HUES6 (cell line): ENCODE results near the gene SLCO2B1.

ENCODE experiments used
- H3K27ac ChIP-seq: 2 replicates; pipeline ENCODE4 v1.7.0; 2013; ENCODE audit warnings: low read depth, mild to moderate bottlenecking, low read length, inconsistent platforms
- H3K27me3 ChIP-seq: 2 replicates; pipeline ENCODE4 v1.6.1; 2013; ENCODE audit warnings: low read length; ENCODE audit not compliant: control insufficient read depth, insufficient read depth
- H3K36me3 ChIP-seq: 2 replicates; pipeline ENCODE4 v1.6.1; 2013; ENCODE audit warnings: low read length; ENCODE audit not compliant: control insufficient read depth, insufficient read depth
- H3K4me1 ChIP-seq: 2 replicates; pipeline ENCODE4 v1.6.1; 2013; ENCODE audit warnings: low read length; ENCODE audit not compliant: control insufficient read depth, insufficient read depth
- H3K4me3 ChIP-seq: 2 replicates; pipeline ENCODE4 v1.5.1; 2013; ENCODE audit warnings: low read depth, low read length
- H3K9ac ChIP-seq: one replicate; pipeline ENCODE4 v1.6.1; 2013; ENCODE audit warnings: mild to moderate bottlenecking, low read length
- H3K9me3 ChIP-seq: 2 replicates; pipeline ENCODE4 v1.6.1; 2013; ENCODE audit warnings: low read depth, low read length; ENCODE audit not compliant: control insufficient read depth, insufficient read depth

Gene SLCO2B1

DNA sequence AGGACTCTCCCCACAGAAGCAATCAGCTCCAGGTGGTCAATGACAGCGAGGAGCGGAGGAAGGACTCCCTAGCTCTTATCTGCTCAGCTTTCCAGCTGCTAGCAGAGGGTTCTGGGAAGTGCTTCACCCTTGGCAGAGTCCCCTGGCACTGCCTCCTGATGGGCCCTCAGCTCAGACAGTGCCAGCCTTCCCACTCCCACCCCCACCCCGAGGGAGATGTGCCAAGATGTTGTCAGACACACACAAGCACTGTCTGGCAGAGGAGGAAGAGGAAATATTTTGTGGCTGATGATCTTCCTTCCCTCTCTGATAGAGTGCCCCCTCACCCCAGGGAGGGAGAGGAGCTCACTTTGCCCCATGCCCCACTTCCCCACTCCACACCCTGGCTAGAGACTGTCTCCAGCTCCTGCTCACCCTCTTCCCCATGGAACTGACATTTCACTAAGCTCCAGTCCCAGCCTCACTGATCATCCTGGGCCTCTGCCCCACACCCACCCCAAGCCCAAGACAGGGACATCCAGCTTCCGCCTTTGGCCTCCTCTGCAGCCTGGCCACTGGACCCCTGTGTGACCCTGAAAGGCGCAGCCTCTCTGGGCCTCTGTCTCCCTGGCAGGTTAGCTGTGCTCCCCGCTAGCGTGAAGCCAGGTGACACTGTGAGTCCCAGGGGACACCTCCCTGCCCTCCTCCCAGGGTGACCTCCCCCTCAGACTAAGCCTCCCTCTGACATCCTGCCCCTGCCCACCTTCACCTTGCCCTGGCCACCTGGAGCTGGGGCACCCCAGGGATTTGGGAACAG lies 44.5 kb downstream of the SLCO2B1 start:
- Histone ChIP-seq H3K27ac (no peak overlapping the region), H3K27me3 (no peaks in the 10 kb centered on the region; the same call in 1 of the 2 replicates), H3K4me1 (peaks cover 23% of the 10 kb centered on the region)

DNA sequence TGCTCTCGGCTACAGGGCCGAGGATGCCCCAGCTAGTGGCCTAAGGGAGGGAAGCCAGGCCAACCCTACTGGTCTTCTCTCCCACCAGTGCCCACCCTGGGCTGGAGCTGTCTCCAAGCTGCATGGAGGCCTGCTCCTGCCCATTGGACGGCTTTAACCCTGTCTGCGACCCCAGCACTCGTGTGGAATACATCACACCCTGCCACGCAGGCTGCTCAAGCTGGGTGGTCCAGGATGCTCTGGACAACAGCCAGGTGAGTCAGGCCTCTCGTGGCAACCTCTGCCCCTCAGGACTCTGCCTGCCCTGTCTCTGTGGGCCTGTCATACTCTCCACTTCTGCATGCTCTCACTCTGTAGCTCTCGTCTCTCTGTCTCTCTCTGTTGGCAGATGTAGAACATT lies 45.5 kb downstream of the SLCO2B1 start:
- H3K9me3 ChIP-seq, result no peaks in the 10 kb centered on the region
- H3K4me3 ChIP-seq, result no peak overlapping the region
- H3K27me3 ChIP-seq, result no peaks in the 10 kb centered on the region; the same call in 1 of the 2 replicates
- no peak overlapping the region for H3K27ac ChIP-seq
- H3K9ac ChIP-seq, result no peak overlapping the region
- peaks cover 19% of the 10 kb centered on the region for H3K4me1 ChIP-seq
- H3K36me3 ChIP-seq, result no peaks in the 10 kb centered on the region

More for the DNA sequence above, 44.5 kb downstream of the SLCO2B1 start:
- H3K36me3 ChIP-seq, result no peaks in the 10 kb centered on the region
- H3K9me3 ChIP-seq, result no peaks in the 10 kb centered on the region
- H3K9ac ChIP-seq, result no peak overlapping the region
- H3K4me3 ChIP-seq, result no peak overlapping the region

DNA sequence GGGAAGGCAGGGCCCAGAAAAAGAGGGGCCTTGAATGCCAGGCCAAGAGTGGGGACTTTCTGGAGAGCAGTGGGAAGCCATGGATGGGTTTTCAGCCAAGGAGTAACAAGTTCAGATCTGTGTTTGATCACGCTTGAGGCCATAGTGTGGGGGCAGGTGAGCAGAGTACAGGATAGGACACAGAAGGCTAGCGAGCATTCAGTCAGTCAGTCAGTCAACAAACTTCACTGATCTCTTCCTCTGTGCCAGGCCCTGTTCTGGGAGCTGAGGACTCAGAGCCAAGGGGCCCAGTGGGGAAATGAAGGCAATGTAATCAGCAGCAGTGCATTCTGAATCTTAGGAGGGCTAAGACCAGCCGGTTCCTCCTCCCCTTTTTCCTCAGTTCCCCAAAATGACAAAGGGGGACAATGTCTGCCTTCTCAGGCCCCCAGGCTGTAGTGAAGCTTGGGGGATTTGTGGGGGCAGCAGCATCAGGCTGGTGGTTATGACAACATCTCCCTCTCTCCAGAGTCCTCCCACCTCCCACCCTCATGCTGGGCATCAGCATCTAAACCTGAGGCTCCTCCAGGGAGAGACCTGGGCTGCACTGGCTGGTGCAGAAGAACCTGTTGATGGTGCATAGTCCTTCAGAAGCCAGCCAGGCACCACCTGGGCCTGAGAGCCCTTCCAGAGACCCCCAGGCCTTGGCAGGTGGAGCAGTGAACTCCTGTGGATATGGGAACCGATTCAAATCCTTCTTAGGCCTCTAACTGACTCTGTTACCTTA lies 46.8 kb downstream of the SLCO2B1 start:
- Histone ChIP-seq H3K9ac (no peak overlapping the region), H3K4me3 (no peak overlapping the region), H3K4me1 (peaks cover 22% of the 10 kb centered on the region), H3K36me3 (no peaks in the 10 kb centered on the region), H3K9me3 (no peaks in the 10 kb centered on the region), H3K27me3 (no peaks in the 10 kb centered on the region; the same call in 1 of the 2 replicates), H3K27ac (no peak overlapping the region)

DNA sequence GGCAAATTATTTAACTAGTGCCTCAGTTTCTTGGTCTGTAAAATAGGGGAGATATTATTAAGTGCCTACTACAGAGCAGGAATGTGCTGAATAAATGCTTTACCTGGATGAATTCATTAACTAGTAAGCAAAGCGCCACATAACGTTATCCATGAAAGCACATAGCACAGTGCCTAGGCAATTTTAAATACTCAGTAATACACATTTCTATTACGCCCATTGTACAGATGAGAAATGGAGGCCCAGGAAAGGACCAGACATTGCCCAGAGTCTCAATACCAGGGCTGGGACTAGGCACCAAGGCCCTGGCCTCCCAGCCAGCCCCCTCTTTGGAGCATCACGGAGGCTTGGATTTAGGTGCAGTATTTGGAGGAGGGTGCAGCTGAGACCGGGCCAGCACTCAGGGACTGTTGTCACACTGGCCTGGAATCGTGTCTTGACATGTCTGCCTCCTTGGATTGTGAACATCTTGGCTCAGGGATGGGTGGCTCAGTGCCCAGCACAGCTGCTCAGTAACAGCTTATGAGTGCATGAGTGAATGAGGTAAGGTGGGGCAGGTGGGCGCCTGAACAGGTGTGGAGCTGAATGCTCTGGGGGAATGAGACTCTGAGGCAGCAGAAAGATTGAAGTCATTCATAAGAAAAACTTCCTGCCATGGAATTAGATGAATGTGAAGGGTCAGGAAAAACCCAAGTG lies 47.5 kb downstream of the SLCO2B1 start:
- H3K27me3 ChIP-seq, result no peaks in the 10 kb centered on the region; the same call in 1 of the 2 replicates
- H3K36me3 ChIP-seq, result no peaks in the 10 kb centered on the region

DNA sequence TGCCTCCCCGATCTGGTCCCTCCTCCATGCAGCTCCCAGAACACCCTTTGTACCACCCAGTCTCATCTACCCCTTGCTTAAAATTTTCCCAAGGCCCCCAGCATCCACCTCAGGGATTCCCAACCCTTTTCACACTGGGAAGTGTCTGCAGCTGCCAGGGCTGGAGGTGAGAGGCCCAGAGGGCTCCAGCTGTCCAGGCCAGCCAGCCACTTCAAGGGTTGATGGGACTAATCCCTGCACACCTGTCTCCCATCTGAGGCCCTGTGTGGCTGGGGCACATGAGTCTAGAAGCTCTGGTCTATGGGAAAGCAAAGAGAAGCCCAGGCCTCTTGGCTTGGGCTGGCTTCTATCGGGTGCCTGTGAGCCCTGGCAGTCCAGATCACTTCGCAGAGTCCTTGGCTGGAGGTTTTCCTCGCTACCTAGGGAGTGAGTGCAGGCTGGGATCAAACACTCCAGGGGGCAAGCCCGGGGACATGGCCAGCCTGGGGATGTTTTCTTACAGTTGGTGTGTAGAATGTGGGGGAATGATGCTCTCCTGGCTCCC lies 48.6 kb downstream of the SLCO2B1 start:
- no peaks in the 10 kb centered on the region; the same call in 1 of the 2 replicates for H3K27me3 ChIP-seq
- H3K4me1 ChIP-seq, result peaks cover 28% of the 10 kb centered on the region
- no peaks in the 10 kb centered on the region for H3K36me3 ChIP-seq

More for the DNA sequence above, 47.5 kb downstream of the SLCO2B1 start:
- H3K4me1 ChIP-seq, result peaks cover 26% of the 10 kb centered on the region
- no peaks in the 10 kb centered on the region for H3K9me3 ChIP-seq
- H3K27ac ChIP-seq, result no peak overlapping the region
- H3K4me3 ChIP-seq, result no peak overlapping the region
- H3K9ac ChIP-seq, result no peak overlapping the region

DNA sequence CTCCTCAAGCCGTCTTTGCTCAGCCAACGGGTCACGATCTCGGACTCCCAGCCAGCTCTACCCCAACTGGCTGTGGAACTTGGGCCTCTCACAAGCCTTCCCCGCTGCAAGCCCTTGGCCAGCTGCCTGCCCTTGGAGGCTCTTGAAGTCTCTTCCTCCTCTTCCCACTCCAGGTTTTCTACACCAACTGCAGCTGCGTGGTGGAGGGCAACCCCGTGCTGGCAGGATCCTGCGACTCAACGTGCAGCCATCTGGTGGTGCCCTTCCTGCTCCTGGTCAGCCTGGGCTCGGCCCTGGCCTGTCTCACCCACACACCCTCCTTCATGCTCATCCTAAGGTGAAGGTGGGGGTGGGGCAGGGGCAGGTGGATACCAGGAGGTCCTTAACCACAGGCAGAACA lies 49.1 kb downstream of the SLCO2B1 start:
- H3K27me3 ChIP-seq, result no peaks in the 10 kb centered on the region; the same call in 1 of the 2 replicates
- H3K36me3 ChIP-seq, result no peaks in the 10 kb centered on the region
- H3K4me1 ChIP-seq, result peaks cover 28% of the 10 kb centered on the region

More for the DNA sequence above, 48.6 kb downstream of the SLCO2B1 start:
- no peak overlapping the region for H3K9ac ChIP-seq
- H3K4me3 ChIP-seq, result no peak overlapping the region
- H3K9me3 ChIP-seq, result no peaks in the 10 kb centered on the region
- no peak overlapping the region for H3K27ac ChIP-seq

DNA sequence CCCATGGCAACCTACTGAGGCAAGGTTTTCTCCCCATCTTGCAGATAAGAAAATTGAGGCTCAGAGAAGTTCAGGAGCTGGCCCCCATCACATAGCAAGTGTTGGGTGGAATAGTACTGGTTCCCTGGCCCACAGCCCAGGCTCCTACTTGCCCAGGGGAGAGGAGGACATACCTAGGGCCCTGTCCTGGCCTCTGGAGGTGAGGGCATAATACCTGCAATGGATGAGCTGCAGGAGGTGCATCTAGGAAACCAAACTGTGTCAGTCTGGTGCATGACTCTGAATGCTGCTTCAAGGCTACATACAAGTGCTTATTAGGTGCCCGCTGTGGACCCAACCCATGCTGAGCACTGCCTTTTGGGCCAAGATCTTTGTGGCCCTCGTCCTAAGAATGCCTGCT lies 49.6 kb downstream of the SLCO2B1 start:
- peaks cover 28% of the 10 kb centered on the region for H3K4me1 ChIP-seq
- H3K9me3 ChIP-seq, result no peaks in the 10 kb centered on the region
- no peaks in the 10 kb centered on the region; the same call in 1 of the 2 replicates for H3K27me3 ChIP-seq
- H3K4me3 ChIP-seq, result no peak overlapping the region
- H3K36me3 ChIP-seq, result no peaks in the 10 kb centered on the region
- no peak overlapping the region for H3K27ac ChIP-seq
- no peak overlapping the region for H3K9ac ChIP-seq

More for the DNA sequence above, 49.1 kb downstream of the SLCO2B1 start:
- Histone ChIP-seq H3K9me3 (no peaks in the 10 kb centered on the region), H3K4me3 (no peak overlapping the region), H3K27ac (no peak overlapping the region), H3K9ac (no peak overlapping the region)

DNA sequence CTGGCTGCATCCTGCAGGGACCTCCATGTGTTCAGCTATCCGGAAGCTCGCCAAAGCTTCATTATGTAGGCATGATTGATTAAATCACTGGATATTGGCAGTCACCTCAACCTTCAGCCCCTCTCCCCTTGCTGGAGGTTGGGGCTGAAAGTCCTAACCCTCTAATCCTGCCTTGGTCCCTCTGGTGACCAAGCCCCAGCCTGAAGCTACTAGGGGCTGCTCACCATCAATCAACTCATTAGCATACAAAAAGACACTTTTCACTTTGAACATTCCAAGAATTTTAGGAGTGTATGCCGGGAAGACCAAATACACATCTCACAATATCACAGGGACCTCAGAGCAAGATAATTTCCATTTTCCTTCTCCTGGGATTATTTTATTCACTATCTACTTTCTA lies 50.9 kb downstream of the SLCO2B1 start:
- Histone ChIP-seq H3K9me3 (no peaks in the 10 kb centered on the region), H3K27me3 (no peaks in the 10 kb centered on the region; the same call in 1 of the 2 replicates), H3K9ac (no peak overlapping the region), H3K4me3 (no peak overlapping the region), H3K36me3 (no peaks in the 10 kb centered on the region), H3K4me1 (peaks cover 28% of the 10 kb centered on the region), H3K27ac (peak overlapping the region; percentile 2; the same call in 1 of the 2 replicates)

DNA sequence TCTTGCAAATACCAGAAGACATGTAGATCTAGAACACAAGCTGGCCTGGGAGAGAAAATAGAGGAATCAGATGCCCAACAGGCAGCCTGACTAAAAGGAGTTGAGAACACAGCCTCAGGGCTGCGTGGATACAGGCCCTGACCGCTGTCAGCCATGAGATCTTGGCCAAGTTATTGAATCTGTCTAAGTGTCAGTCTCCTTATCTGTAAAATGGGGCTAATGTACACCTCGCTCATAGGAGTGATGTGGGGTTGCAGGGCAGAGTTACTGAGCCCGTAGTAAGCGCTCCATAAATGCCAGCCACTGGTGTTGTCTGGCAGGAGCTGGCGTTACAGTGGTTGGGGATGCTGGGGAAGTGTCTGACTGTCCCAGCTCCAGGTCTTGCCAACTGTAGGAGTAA lies 51.3 kb downstream of the SLCO2B1 start:
- Histone ChIP-seq H3K9me3 (no peaks in the 10 kb centered on the region), H3K4me1 (peaks cover 28% of the 10 kb centered on the region), H3K4me3 (no peak overlapping the region), H3K27me3 (no peaks in the 10 kb centered on the region; the same call in 1 of the 2 replicates), H3K9ac (no peak overlapping the region), H3K36me3 (no peaks in the 10 kb centered on the region), H3K27ac (no peak overlapping the region)

DNA sequence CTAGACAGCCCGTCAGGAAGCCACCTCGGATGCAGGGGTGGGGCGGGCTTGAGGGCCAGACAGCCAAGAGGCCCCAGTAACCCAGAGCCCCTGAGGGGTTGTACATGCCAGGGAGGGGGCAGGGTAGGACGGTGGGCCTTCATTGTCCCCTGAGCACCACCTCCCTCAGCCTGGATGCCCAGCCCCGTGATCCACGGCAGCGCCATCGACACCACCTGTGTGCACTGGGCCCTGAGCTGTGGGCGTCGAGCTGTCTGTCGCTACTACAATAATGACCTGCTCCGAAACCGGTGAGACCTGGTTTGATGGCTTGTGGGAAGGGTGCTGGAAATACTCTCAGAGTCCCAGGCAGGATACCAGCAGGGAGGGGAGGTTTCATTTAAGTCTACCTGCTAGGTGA lies 52.2 kb downstream of the SLCO2B1 start:
- Histone ChIP-seq H3K36me3 (no peaks in the 10 kb centered on the region), H3K4me1 (peaks cover 28% of the 10 kb centered on the region), H3K9ac (no peak overlapping the region), H3K9me3 (no peaks in the 10 kb centered on the region), H3K27me3 (peaks cover 7% of the 10 kb centered on the region; the same call in 1 of the 2 replicates), H3K4me3 (no peak overlapping the region), H3K27ac (no peak overlapping the region)
